ENCODE measurements around the gene CHDH. TPM values are rescaled to one million over a fixed set of nuclear protein-coding genes. Genes with fewer than 3 reads are reported as not detected.

CHDH gene
- total and polyA plus RNA-seq, 8 donors: 9.3 to 28.2 (median 18.5) TPM

DNA sequence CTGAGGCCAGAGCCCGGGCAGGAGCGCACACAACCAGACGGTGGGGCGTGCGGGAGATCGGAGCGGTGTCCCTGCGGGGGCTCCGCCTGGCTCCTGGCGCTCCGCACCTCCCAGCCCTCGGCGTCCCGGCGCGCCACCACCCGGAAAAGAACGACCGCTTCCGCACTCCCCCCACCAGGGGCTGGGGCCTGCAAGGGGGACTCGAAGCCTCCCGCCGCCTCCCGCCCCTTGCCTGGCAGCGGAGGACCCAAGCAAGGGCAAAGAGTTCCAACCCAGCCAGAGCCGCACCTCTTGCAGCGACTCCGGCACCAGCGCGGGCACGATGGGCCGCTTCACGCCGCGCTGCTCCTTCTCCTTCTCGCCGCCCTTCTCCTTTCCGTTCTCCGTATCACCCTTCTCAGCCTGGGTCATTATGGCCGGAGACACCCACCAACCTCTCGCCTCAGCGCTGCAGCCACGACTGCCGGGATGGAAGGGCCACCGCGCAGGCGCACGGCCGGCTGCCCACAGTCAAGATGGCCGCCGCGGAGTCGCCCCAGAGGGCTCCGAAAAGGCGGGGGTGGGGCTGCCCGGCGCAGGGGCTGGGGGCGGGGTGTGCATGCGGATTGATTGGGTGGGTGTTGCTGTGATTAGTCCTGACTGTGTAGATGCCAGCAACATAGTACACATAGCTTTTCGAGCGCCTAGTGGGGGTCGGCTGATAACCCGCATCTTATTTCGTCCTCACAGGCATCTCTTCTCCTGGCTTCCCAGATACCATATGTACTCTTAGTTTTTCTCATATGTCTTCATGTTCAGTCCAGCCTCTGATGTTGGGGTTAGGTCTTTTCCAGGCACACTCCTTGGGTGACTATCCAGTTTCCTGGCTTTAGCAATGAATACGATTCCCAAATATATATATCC is 35.7 kb upstream of the CHDH start, which contains the start of gene ACTR8:
TSS of gene ACTR8 (minus strand) at position 462 of the 903 bp plus-strand sequence. CDS start at position 411, 51 bp downstream.
- intact Hi-C loops (cut with DNase I): no loop called here
- H3K36me3 ChIP-seq: peaks cover 0 to 45% (median 30%) of the 10 kb centered on the region in 3 donors
- DNase-seq (peak; percentile 80 to 95 (median 87)), ATAC-seq (peak; percentile 96 to 99 (median 96)), FAIRE-seq (no peak)
- H3K4me1 ChIP-seq: peaks cover 0 to 14% (median 0%) of the 10 kb centered on the region in 3 donors
- peak within 1 kb of the TSS; percentile 57 to 85 (median 78) for H3K27ac ChIP-seq
- peak within 1 kb of the TSS; percentile 75 to 96 (median 86) for H3K4me3 ChIP-seq
- no peaks in the 10 kb centered on the region for H3K9me3 ChIP-seq
- TF ChIP-seq, protein P1, sequence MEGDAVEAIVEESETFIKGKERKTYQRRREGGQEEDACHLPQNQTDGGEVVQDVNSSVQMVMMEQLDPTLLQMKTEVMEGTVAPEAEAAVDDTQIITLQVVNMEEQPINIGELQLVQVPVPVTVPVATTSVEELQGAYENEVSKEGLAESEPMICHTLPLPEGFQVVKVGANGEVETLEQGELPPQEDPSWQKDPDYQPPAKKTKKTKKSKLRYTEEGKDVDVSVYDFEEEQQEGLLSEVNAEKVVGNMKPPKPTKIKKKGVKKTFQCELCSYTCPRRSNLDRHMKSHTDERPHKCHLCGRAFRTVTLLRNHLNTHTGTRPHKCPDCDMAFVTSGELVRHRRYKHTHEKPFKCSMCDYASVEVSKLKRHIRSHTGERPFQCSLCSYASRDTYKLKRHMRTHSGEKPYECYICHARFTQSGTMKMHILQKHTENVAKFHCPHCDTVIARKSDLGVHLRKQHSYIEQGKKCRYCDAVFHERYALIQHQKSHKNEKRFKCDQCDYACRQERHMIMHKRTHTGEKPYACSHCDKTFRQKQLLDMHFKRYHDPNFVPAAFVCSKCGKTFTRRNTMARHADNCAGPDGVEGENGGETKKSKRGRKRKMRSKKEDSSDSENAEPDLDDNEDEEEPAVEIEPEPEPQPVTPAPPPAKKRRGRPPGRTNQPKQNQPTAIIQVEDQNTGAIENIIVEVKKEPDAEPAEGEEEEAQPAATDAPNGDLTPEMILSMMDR (IDR thresholded peaks at IDR 0.05): no peak
- WGBS, 2 donors: 1% methylated on average over 63 to 65 of the region's 65 CpGs
- no peaks in the 10 kb centered on the region for H3K27me3 ChIP-seq

DNA sequence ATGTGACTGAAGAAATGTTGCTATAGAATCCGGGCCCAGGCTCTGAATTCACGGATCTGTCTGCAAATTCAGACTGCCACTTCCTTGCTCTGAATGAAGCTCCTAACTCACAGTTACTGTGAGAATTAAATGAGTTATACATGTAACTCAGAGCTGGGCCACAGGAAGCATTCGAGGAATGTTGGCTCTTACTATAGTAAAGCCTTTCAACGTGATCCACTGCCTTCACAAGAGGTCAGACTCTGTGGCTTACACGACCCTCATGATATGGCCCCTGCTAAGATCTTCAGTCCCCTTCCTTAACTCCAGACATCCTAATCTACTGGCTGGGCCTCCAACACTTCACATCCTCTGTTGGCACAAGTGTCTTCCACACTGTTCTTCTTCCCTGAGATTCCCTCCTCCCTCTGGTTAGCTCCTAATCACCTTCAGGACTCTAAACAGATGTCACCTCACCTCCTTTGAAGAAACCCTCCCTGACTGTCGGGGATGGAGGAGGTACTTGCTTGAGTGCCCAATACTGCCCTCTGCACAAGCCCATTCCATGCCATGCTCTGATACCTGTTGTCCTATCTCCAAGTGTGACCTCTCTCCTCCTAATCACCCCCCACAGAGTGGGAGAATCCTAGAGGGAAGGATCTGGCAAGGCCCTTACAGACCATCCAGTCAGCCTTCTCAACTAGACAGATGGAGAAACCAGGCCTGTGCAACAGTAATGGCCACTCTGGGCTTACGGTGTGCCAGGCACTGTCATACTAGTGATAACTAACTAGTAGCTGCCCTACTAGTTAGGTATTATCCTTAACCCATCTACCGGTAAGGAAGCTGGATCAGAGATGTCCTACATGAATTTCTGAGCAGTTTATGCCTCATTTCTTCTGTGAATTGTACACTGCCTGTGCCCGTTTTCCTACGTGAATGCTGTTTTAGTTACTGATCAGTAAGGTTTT is 34.5 kb upstream of the CHDH start:
- Histone ChIP-seq H3K27ac (peak overlapping the region in 2 of 4 donors; percentile 85), H3K9me3 (no peaks in the 10 kb centered on the region), H3K27me3 (no peaks in the 10 kb centered on the region), H3K4me1 (peaks cover 0 to 14% (median 0%) of the 10 kb centered on the region in 3 donors), H3K4me3 (peak overlapping the region; percentile 75 to 96 (median 86)), H3K36me3 (peaks cover 0 to 58% (median 31%) of the 10 kb centered on the region in 3 donors)
- no peak for FAIRE-seq
- TF ChIP-seq, protein P1 (IDR thresholded peaks at IDR 0.05): no peak
- WGBS, 2 donors: 37 to 49% methylated on average over 10 of the region's 10 CpGs
- intact Hi-C loops (cut with DNase I): no loop called here
- ATAC-seq: peak in 1 of 4 donors; percentile 7
- DNase-seq: no peak

DNA sequence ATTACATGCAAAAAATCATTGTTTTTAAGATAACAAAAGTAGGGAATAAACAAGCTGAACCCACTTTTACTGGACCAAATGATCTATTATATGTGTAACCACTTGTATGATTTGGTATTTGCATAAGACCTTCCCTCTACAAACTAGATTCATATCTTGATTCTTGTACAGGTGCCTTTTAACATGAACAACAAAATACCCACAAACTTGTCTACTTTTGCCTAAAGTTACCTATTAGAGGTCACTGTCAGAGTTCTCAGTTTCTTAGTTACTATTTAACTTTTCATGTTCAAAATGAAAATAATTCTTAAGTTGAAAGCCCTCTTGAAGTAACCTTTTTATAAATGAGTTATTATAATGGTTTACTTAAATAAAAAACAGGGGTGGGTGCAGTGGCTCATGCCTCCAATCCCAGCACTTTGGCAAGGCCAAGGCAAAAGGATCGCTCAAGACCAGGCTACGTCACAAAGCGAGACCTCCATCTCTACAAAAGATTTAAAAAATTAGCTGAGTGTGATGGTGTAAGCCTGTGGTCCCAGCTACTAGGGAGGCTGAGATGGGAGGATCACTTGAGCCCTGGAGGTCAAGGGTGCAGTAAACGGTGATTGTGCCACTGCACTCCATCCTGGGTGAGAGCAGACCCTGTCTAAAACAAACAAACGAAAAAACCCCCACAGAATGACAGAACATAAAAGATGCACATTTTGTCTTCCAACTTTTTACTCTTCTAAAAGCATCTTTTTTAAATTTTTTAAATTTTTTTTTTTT is 19.7 kb upstream of the CHDH start:
- ATAC-seq (no peak), DNase-seq (no peak), FAIRE-seq (no peak)
- no peak overlapping the region for H3K27ac ChIP-seq
- peaks cover 0 to 16% (median 14%) of the 10 kb centered on the region in 3 donors for H3K36me3 ChIP-seq
- 85 to 86% methylated on average over 5 of the region's 5 CpGs for WGBS, 2 donors
- no peaks in the 10 kb centered on the region for H3K9me3 ChIP-seq
- no peaks in the 10 kb centered on the region for H3K27me3 ChIP-seq
- intact Hi-C loops (cut with DNase I): no loop called here
- no peak overlapping the region for H3K4me3 ChIP-seq
- TF ChIP-seq, protein P1 (IDR thresholded peaks at IDR 0.05): no peak
- no peaks in the 10 kb centered on the region for H3K4me1 ChIP-seq

DNA sequence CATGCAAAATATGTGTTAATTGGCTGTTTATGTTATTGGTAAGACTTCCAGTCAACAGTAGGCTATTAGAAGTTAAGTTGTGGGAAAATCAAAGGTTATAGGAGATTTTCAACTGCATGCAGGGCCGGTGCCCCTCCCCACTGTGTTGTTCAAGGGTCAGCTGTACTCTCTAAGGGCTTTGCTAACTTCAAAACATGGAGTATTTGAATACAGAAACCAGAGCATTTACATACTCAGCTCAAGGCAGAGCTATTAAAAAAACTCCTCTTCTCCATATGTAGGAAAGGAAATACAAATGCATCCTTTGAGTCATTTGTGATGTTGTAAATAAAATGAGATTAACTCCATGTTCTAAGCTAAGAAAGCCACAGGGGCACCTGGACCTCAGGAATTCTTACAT is 16.9 kb upstream of the CHDH start:
- H3K27me3 ChIP-seq: no peaks in the 10 kb centered on the region
- TF ChIP-seq, protein P1 (IDR thresholded peaks at IDR 0.05): no peak
- H3K9me3 ChIP-seq: no peaks in the 10 kb centered on the region
- intact Hi-C loops (cut with DNase I): no loop called here
- H3K27ac ChIP-seq: no peak overlapping the region
- ATAC-seq: no peak
- FAIRE-seq: no peak
- H3K36me3 ChIP-seq: peaks cover 0 to 20% (median 8%) of the 10 kb centered on the region in 3 donors
- no peak for DNase-seq
- no peaks in the 10 kb centered on the region for H3K4me1 ChIP-seq
- no peak overlapping the region for H3K4me3 ChIP-seq
- WGBS, 2 donors: 92 to 96% methylated on average over 1 of the region's 1 CpG
